K562 (cell line): ENCODE data around the gene CAPZA1. TPM values are rescaled to one million over a fixed set of nuclear protein-coding genes. Genes with fewer than 3 reads are reported as not detected.
A peak's percentile ranks its signal among the peaks of the same experiment; 100 is the strongest.

Experiments used
- CREM ChIP-seq: IDR thresholded peaks from 2 replicates; pipeline ENCODE4 v1.6.1; 2014; ENCODE audit warnings: antibody characterized with exemption, low read depth
- FOXK2 ChIP-seq, 2 experiments: fragments of 450-650 bp; IDR thresholded peaks in 1 of 2; conservative IDR thresholded peaks in 1 of 2; 2 replicates each; pipeline ENCODE4 v1.6.1; 2016; ENCODE audit warnings: low read depth in 2 of 2, mild to moderate bottlenecking in 1 of 2
- GATA2 ChIP-seq: sonication (generic); formaldehyde crosslinking; IDR thresholded peaks from 2 replicates; pipeline ENCODE4 v1.4.0; 2020; ENCODE audit warnings: mild to moderate bottlenecking, missing genetic modification reagents
- HMGXB4 ChIP-seq: sonication (generic); formaldehyde crosslinking; IDR thresholded peaks from 2 replicates; pipeline ENCODE4 v1.8.1; 2023; ENCODE audit warnings: mild to moderate bottlenecking, missing genetic modification reagents
- HNRNPLL ChIP-seq: fragments of 200-400 bp; formaldehyde crosslinking; IDR thresholded peaks from 2 replicates; pipeline ENCODE4 v1.6.1; 2017; ENCODE audit warnings: low read length, low read depth, mild to moderate bottlenecking; ENCODE audit not compliant: poor library complexity, severe bottlenecking
- MCM7 ChIP-seq, 2 experiments: fragments of 450-650 bp; IDR thresholded peaks; 2 replicates each; pipeline ENCODE4 v1.6.1; 2016 to 2018
- MGA ChIP-seq: fragments of 450-650 bp; IDR thresholded peaks from 2 replicates; pipeline ENCODE4 v1.6.1; 2016; ENCODE audit warnings: mild to moderate bottlenecking, moderate library complexity
- PHTF2 ChIP-seq: fragments of 250-450 bp; sonication (Bioruptor Pico); IDR thresholded peaks from 2 replicates; pipeline ENCODE4 v1.5.0; 2021; ENCODE audit warnings: mild to moderate bottlenecking
- PML ChIP-seq: IDR thresholded peaks from 2 replicates; pipeline ENCODE4 v1.6.1; 2012; ENCODE audit warnings: low read length, inconsistent platforms
- RCOR1 ChIP-seq, 2 experiments: IDR thresholded peaks; 2 replicates each; pipeline ENCODE4 v1.6.1; 2012; ENCODE audit warnings: low read depth in 2 of 2, low read length in 2 of 2, borderline replicate concordance in 1 of 2, improper control_type of control experiment in 1 of 2
- SUPT5H ChIP-seq: fragments of 450-650 bp; IDR thresholded peaks from 2 replicates; pipeline ENCODE4 v1.6.1; 2016
- TAF7 ChIP-seq: fragments of 450-650 bp; IDR thresholded peaks from 2 replicates; pipeline ENCODE4 v1.6.1; 2016; ENCODE audit warnings: missing genetic modification characterization, missing compliant biosample characterization
- YY1 ChIP-seq, 3 experiments: IDR thresholded peaks; 2 replicates each; pipeline ENCODE4 v1.6.1; 2011; ENCODE audit warnings: low read length in 2 of 3, mild to moderate bottlenecking in 2 of 3, moderate library complexity in 2 of 3, borderline replicate concordance in 1 of 3, control low read depth in 1 of 3, low read depth in 1 of 3; ENCODE audit not compliant: insufficient read depth in 3 of 3, insufficient replicate concordance in 2 of 3, control insufficient read depth in 1 of 3, insufficient read length in 1 of 3; ENCODE audit errors: extremely low read depth in 1 of 3
- ZFP1 ChIP-seq: fragments of 450-650 bp; formaldehyde crosslinking; IDR thresholded peaks from 2 replicates; pipeline ENCODE4 v1.4.0; 2020; ENCODE audit warnings: mild to moderate bottlenecking, mixed read lengths
- ZKSCAN8 ChIP-seq: fragments of 200-800 bp; sonication (Bioruptor generic); IDR thresholded peaks from 2 replicates; pipeline ENCODE4 v1.6.1; 2016; ENCODE audit warnings: missing genetic modification characterization, missing compliant biosample characterization
- polyA plus RNA-seq, 8 experiments: library from polyadenylated mRNA; depleted of rRNA in 4 of 8; stranded (reverse) in 5 of 8; unstranded in 3 of 8; fragments of >200 nt; fragmentation: Nextera tagmentation in 2 of 8; fragmentation: Illumina TruSeq in 1 of 8; extraction: Ambion mirVana in 2 of 8; extraction: Trizol in 1 of 8; gene quantifications; 2 replicates each; pipeline versions ENCODE4 v1.2.1 to v1.2.3, GENCODE V29; 2011 to 2014; ENCODE audit warnings: inconsistent platforms in 1 of 8, missing spikeins in 1 of 8
- total RNA-seq, 7 experiments: library from RNA; depleted of rRNA in 6 of 7; stranded (reverse); fragments of >200 nt in 6 of 7; fragmentation: Illumina TruSeq in 2 of 7; extraction: Trizol in 2 of 7; gene quantifications; 2 replicates each; pipeline versions ENCODE4 v1.2.1 to v1.2.3, GENCODE V29; 2011 to 2021; ENCODE audit warnings: low replicate concordance in 1 of 7

Gene CAPZA1
- total and polyA plus RNA-seq, 9 of the 15 experiments (the other 6 are each of a cell fraction or from before 2014, with no cell fraction given), result 237 to 1,020 (median 306) TPM

- no peak for TF ChIP-seq TAF7 (tag)
- TF ChIP-seq MGA, result peak; percentile 70
- no peak for TF ChIP-seq GATA2 (CRISPR knock-in tag)
- no peak for TF ChIP-seq HNRNPLL
- TF ChIP-seq PHTF2 (CRISPR knock-in tag), result no peak
- no peak for TF ChIP-seq ZFP1 (CRISPR knock-in tag)
- 0 out of 2 replicates have a peak, but pooled peaks have one; percentile 15 for TF ChIP-seq CREM
- no peak for TF ChIP-seq SUPT5H
- TF ChIP-seq YY1 (IDR thresholded peaks at IDR 0.05; ENCODE audit: borderline replicate concordance in 1 of 3, control insufficient read depth in 1 of 3, extremely low read depth in 1 of 3, insufficient read depth in 3 of 3, insufficient read length in 1 of 3, insufficient replicate concordance in 2 of 3, low read depth in 1 of 3, low read length in 2 of 3), result no peak
- TF ChIP-seq PML, result no peak
- TF ChIP-seq RCOR1 (IDR thresholded peaks at IDR 0.05; ENCODE audit: borderline replicate concordance in 1 of 2, low read depth in 2 of 2, low read length in 2 of 2), result no peak
- TF ChIP-seq MCM7 (IDR thresholded peaks at IDR 0.05), result no peak
- TF ChIP-seq FOXK2 (conservative IDR thresholded peaks at IDR 0.05 in 1 of 2, IDR thresholded peaks at IDR 0.05 in 1 of 2; ENCODE audit: low read depth in 2 of 2), result 0 out of 4 replicates have a peak, but pooled peaks of 1 of the 2 experiments have one; percentile 10
- TF ChIP-seq ZKSCAN8 (CRISPR knock-in tag), result 0 out of 2 replicates have a peak, but pooled peaks have one; percentile 1
- no peak for TF ChIP-seq HMGXB4
Measured at GRCh38 chr1:112618114-112618720, 1.4 kb upstream of the CAPZA1 start (continued).
